NCI-H1436 treated with DMSO at 0.1 percent for 48 hours (cell line): ENCODE results near the gene POU2AF2.
"Not testable (repeated sequence)": the region's sequence is repeated elsewhere in the genome, so short reads cannot be mapped to it uniquely, and the experiment has no call there.

Experiments
- DNase-seq: peaks from one replicate; lab custom pipeline; 2025; lab: John Stamatoyannopoulos, UW

The POU2AF2 gene

GRCh38 chr11:111245425-111245824 lies at the start of gene POU2AF2:
Gene POU2AF2, plus strand, starts transcription at chr11:111245725. Its CDS starts 129 bp downstream, at chr11:111245854.
- DNase-seq, result no peak

- no peak for DNase-seq
Observed at GRCh38 chr11:111200010-111200534, 45.5 kb upstream of the POU2AF2 start.

- no peak for DNase-seq
Observed at GRCh38 chr11:111204211-111204610, 41.3 kb upstream of the POU2AF2 start.

- no peak for DNase-seq
Observed at GRCh38 chr11:111205632-111206385, 39.7 kb upstream of the POU2AF2 start.

GRCh38 chr11:111206472-111206871 lies 39.1 kb upstream of the POU2AF2 start:
- DNase-seq, result no peak

- DNase-seq, result no peak
Observed at GRCh38 chr11:111207213-111207612, 38.3 kb upstream of the POU2AF2 start.

- no peak for DNase-seq
Observed at GRCh38 chr11:111209543-111210355, 35.8 kb upstream of the POU2AF2 start.

GRCh38 chr11:111213256-111213655 lies 32.3 kb upstream of the POU2AF2 start:
- DNase-seq, result no peak

GRCh38 chr11:111220721-111221120 lies 24.8 kb upstream of the POU2AF2 start:
- DNase-seq, result no peak

GRCh38 chr11:111221208-111221607 lies 24.3 kb upstream of the POU2AF2 start:
- DNase-seq, result no peak

- not testable (repeated sequence) for DNase-seq
Observed at GRCh38 chr11:111221936-111222335, 23.6 kb upstream of the POU2AF2 start.

GRCh38 chr11:111222821-111223455 lies 22.6 kb upstream of the POU2AF2 start:
- not testable (repeated sequence) for DNase-seq

- DNase-seq, result no peak
Observed at GRCh38 chr11:111225881-111226280, 19.6 kb upstream of the POU2AF2 start.

GRCh38 chr11:111229604-111230003 lies 15.9 kb upstream of the POU2AF2 start:
- DNase-seq, result no peak

GRCh38 chr11:111230122-111230465 lies 15.4 kb upstream of the POU2AF2 start:
- DNase-seq, result no peak

- DNase-seq, result no peak
Observed at GRCh38 chr11:111231836-111232235, 13.7 kb upstream of the POU2AF2 start.

- no peak for DNase-seq
Observed at GRCh38 chr11:111236383-111236782, 9.1 kb upstream of the POU2AF2 start.

- DNase-seq, result no peak
Observed at GRCh38 chr11:111237926-111238325, 7.6 kb upstream of the POU2AF2 start.

- DNase-seq, result no peak
Observed at GRCh38 chr11:111246956-111247355, 1.4 kb downstream of the POU2AF2 start.

GRCh38 chr11:111250936-111251335 lies 5.4 kb downstream of the POU2AF2 start:
- DNase-seq, result no peak

- DNase-seq, result no peak
Observed at GRCh38 chr11:111253131-111253530, 7.6 kb downstream of the POU2AF2 start.

- no peak for DNase-seq
Observed at GRCh38 chr11:111253630-111254029, 8.1 kb downstream of the POU2AF2 start.

- DNase-seq, result no peak
Observed at GRCh38 chr11:111258046-111258445, 12.5 kb downstream of the POU2AF2 start.
